GM21367 (cell line): ENCODE results near the gene SREK1.
"Not testable (repeated sequence)": the region's sequence is repeated elsewhere in the genome, so short reads cannot be mapped to it uniquely, and the experiment has no call there.

ENCODE experiments used
- ATAC-seq: cut with Tn5 transposase; IDR thresholded peaks from one replicate; pipeline ENCODE4 v1.9.1; 2021; ENCODE audit not compliant: unreplicated experiment

The SREK1 gene

GRCh38 chr5:66213533-66213932 is 69.4 kb downstream of the SREK1 start:
- ATAC-seq = no peak

GRCh38 chr5:66222455-66222854 is 78.4 kb downstream of the SREK1 start:
- ATAC-seq = no peak

- not testable (repeated sequence) for ATAC-seq
These were observed 78.8 kb downstream of the SREK1 start for GRCh38 chr5:66222896-66223295.

- no peak for ATAC-seq
These were observed 79.5 kb downstream of the SREK1 start for GRCh38 chr5:66223637-66224036.

GRCh38 chr5:66224274-66224673 is 80.2 kb downstream of the SREK1 start:
- ATAC-seq = no peak

GRCh38 chr5:66224773-66225553 is 80.9 kb downstream of the SREK1 start:
- ATAC-seq = no peak

GRCh38 chr5:66230551-66230950 is 86.5 kb downstream of the SREK1 start:
- no peak for ATAC-seq

GRCh38 chr5:66231508-66231907 is 87.4 kb downstream of the SREK1 start:
- no peak for ATAC-seq

- ATAC-seq = no peak
These were observed 88.2 kb downstream of the SREK1 start for GRCh38 chr5:66232275-66232674.

GRCh38 chr5:66232706-66233445 is 88.8 kb downstream of the SREK1 start:
- ATAC-seq = no peak
